Endothelial cell (in vitro differentiated cells): ENCODE data around the gene ZNF280B. TPM values are rescaled to one million over a fixed set of nuclear protein-coding genes. Genes with fewer than 3 reads are reported as not detected.

Experiments used
- DNase-seq: peaks from one replicate; pipeline ENCODE4 v3.0.0; 2021; ENCODE audit warnings: low spot score
- H3K27ac Mint-ChIP-seq: one replicate; pipeline ENCODE4 v1.8.0; 2021; ENCODE audit warnings: mixed read lengths, inconsistent platforms; ENCODE audit not compliant: unreplicated experiment
- H3K27me3 Mint-ChIP-seq: one replicate; pipeline ENCODE4 v1.8.0; 2021; ENCODE audit warnings: mild to moderate bottlenecking, moderate library complexity, mixed read lengths, inconsistent platforms; ENCODE audit not compliant: unreplicated experiment
- H3K36me3 Mint-ChIP-seq: one replicate; pipeline ENCODE4 v1.8.0; 2021; ENCODE audit warnings: mild to moderate bottlenecking, low read depth, mixed read lengths, inconsistent platforms; ENCODE audit not compliant: unreplicated experiment
- H3K4me1 Mint-ChIP-seq: one replicate; pipeline ENCODE4 v1.8.0; 2021; ENCODE audit warnings: mild to moderate bottlenecking, mixed read lengths, inconsistent platforms; ENCODE audit not compliant: unreplicated experiment
- H3K4me3 Mint-ChIP-seq: one replicate; pipeline ENCODE4 v1.8.0; 2021; ENCODE audit warnings: mild to moderate bottlenecking, mixed read lengths, inconsistent platforms; ENCODE audit not compliant: unreplicated experiment
- H3K9me3 Mint-ChIP-seq: one replicate; pipeline ENCODE4 v1.8.0; 2021; ENCODE audit warnings: mixed read lengths, inconsistent platforms; ENCODE audit not compliant: unreplicated experiment
- total RNA-seq: library from RNA; stranded (reverse); fragmentation: NEBNext Ultra II Directional; extraction: Animal tissue kit (Norgen Biotek cat#: 25700); gene quantifications from one replicate; pipeline ENCODE4 v1.2.1, GENCODE V29; 2021; ENCODE audit not compliant: unreplicated experiment
- TF ChIP-seq, protein P1 (sequence below): fragments of 200-600 bp; sonication (generic); IDR thresholded peaks from one replicate; pipeline ENCODE4 v1.5.0; 2021; ENCODE audit warnings: antibody characterized with exemption; ENCODE audit not compliant: unreplicated experiment

ZNF280B gene
- total RNA-seq, 1 donor from 2014 or later, result 6.8 TPM

DNA sequence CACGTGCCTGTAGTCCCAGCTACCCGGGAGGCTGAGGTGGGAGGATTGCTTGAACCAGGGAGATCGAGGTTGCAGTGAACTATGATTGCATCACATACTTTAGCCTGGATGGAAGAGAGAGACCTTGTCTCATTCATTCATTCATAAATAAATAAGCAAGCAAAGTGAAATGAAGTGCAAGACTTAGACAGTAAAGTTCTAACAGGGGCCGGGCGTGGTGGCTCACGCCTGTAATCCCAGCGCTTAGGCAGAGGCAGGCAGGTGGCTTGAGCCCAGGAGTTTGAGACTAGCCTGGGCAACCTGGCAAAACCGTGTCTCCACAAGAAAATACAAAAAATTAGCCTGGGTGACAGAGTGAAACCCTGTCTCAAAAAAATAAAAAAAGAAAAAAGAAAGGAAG, 13.1 kb upstream of the ZNF280B start:
- DNase-seq, result no peak
- no peak overlapping the region for H3K27ac Mint-ChIP-seq
- H3K36me3 Mint-ChIP-seq, result no peaks in the 10 kb centered on the region
- TF ChIP-seq, protein P1, sequence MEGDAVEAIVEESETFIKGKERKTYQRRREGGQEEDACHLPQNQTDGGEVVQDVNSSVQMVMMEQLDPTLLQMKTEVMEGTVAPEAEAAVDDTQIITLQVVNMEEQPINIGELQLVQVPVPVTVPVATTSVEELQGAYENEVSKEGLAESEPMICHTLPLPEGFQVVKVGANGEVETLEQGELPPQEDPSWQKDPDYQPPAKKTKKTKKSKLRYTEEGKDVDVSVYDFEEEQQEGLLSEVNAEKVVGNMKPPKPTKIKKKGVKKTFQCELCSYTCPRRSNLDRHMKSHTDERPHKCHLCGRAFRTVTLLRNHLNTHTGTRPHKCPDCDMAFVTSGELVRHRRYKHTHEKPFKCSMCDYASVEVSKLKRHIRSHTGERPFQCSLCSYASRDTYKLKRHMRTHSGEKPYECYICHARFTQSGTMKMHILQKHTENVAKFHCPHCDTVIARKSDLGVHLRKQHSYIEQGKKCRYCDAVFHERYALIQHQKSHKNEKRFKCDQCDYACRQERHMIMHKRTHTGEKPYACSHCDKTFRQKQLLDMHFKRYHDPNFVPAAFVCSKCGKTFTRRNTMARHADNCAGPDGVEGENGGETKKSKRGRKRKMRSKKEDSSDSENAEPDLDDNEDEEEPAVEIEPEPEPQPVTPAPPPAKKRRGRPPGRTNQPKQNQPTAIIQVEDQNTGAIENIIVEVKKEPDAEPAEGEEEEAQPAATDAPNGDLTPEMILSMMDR, result no peak
- H3K4me1 Mint-ChIP-seq, result peaks cover 13% of the 10 kb centered on the region
- no peaks in the 10 kb centered on the region for H3K9me3 Mint-ChIP-seq
- H3K4me3 Mint-ChIP-seq, result no peak overlapping the region
- H3K27me3 Mint-ChIP-seq, result no peaks in the 10 kb centered on the region

DNA sequence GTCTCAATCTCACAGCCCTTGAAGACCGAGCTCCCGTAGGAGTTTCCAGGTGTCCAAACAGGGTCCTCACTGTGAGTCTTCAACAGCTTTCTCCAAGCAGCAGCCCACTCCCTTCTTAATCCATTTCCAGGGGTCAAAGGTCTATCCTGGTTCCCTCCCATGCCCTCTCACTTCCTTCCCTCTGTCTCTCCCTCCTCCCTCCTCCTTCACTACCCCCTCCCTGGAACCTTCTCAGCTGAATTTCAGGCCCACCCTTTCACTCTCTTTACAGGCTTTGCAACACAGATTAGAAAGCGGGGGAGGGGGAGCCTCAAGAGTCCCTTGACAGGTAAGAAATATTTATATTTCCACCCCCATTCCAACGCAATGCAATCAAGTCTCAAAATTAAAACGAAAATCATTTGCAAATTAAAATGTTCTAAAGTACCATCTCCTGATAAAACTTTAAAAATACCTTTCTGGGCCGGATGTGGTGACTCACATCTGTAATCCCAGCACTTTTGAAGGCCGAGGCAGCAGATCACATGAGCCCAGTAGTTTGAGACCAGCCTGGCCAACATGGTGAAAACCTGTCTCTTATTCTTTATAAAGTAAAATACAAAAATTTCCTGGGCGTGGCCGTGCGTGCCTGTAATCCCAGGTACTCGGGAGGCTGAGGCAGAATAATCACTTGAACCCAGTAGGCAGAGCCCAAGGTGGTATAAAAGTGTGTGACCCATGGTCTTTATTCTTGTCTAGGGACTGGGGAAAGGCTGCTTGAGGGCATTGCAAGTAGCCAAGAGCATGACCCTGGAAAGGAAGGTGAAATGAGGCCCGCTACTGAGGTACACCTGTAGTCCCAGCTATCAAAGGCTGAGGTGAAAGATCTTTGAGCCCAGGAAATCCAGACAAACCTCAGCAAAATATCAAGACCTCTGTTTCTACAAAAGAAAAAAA, 12.4 kb upstream of the ZNF280B start:
- H3K27ac Mint-ChIP-seq, result no peak overlapping the region
- no peak for DNase-seq
- TF ChIP-seq, protein P1, result no peak
- peaks cover 13% of the 10 kb centered on the region for H3K4me1 Mint-ChIP-seq
- H3K27me3 Mint-ChIP-seq, result no peaks in the 10 kb centered on the region
- no peaks in the 10 kb centered on the region for H3K36me3 Mint-ChIP-seq
- no peak overlapping the region for H3K4me3 Mint-ChIP-seq
- no peaks in the 10 kb centered on the region for H3K9me3 Mint-ChIP-seq

DNA sequence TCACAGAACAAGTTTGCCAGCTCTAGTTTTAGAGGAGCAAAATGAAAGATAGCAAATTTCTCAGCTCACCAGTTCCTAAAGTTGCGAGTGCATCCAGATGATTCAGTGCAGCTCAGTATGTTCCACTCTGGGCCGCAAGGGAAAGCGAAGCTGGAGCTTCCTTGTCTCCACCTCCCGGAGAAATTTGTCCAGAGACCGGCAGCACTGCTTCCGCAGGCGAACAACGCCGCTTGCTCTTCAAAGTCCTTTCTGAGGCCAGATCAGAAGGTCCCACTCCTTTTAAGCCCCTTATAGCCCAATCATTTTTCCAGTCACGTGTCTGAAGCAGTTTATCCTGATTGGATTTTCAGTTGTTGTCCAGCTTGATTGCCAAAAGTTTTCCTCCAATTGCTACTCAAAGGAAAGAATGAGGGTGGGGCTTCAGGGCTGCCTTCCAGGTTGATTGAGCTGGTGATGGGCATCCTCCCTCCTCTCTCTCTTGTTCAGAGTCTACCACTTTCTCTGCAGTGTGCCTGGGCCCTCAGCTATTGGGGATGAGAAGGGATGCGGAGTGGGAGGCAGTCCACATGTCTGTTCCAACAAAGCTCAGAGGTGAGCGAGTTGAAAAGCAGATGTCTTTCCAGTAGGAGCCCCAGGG, 11.6 kb upstream of the ZNF280B start, which contains the start of gene ZNF280A:
ZNF280A (minus strand) TSS at position 251 of the 637 bp plus-strand sequence. CDS start 4,640 bp downstream, outside the sequence.
- Mint-ChIP-seq H3K27me3 (no peaks in the 10 kb centered on the region), H3K36me3 (no peaks in the 10 kb centered on the region)

DNA sequence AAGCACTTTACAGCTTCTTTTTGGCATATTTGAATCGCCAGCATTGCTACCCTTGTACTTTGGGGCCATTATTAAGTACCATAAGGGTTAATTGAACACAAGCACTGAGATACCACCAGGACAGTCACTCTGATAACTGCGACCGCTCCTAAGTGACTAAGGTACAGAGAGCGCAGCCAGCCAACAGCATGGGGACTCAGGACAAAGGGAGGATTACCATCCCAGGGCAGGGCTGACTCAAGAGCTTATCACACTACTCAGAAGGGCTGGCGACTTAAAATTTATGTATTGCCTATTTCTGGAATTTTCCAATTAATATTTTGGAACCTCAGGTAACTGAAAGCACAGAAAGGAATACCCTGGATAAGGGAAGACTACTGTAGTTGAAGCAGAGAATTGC, 11.0 kb upstream of the ZNF280B start:
- Mint-ChIP-seq H3K4me1 (peaks cover 13% of the 10 kb centered on the region), H3K27ac (no peak overlapping the region), H3K4me3 (no peak overlapping the region), H3K9me3 (no peaks in the 10 kb centered on the region), H3K36me3 (no peaks in the 10 kb centered on the region), H3K27me3 (no peaks in the 10 kb centered on the region)
- DNase-seq, result no peak
- TF ChIP-seq, protein P1, result no peak

More for the DNA sequence above, 11.6 kb upstream of the ZNF280B start, which contains the start of gene ZNF280A:
- Mint-ChIP-seq H3K9me3 (no peaks in the 10 kb centered on the region), H3K4me1 (peaks cover 13% of the 10 kb centered on the region), H3K27ac (no peak within 1 kb of the TSS), H3K4me3 (no peak within 1 kb of the TSS)
- TF ChIP-seq, protein P1, result no peak
- no peak for DNase-seq
